ENCODE data around the gene CUX1.
"Not testable (repeated sequence)": the region's sequence is repeated elsewhere in the genome, so short reads cannot be mapped to it uniquely, and the experiment has no call there.

The CUX1 gene

DNA sequence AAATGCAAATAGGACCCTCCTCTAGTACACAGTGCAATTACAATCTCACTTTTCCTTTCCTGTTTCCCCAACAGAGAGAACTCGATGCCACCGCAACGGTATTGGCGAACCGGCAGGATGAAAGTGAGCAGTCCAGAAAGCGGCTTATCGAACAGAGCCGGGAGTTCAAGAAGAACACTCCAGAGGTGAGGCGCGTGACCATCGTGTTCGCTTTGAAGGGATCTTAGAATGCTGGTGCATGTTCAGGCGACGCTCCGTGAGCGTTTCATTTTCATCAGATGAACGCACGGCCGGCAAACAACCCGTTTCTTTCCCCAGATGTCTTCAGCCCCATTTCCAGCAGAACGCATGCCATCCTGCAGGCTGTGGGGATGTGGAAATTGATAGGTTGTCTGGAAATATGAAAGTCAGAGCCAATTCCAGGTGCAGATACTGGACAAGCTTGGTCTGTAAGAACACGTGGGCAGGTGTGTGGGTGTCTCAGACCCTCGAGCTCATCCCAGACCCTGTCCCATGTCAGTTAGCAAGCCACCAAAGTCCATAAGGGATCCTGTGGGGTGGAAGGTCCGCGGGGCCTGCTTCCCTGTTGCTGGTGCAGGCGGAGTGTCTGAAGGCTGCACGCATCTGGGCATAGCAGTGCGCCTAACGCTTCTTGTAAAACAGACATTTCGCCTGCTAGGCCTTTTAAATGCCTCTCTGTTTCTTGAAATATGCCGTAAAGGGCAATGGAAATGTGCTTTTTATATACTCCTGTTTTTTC lies 98.8 kb downstream of the CUX1 start:
- no peak for DNase-seq (ENCODE audit: low read depth)
- no peak overlapping the region for H3K4me3 ChIP-seq (ENCODE audit: low read depth, low read length)
- TF ChIP-seq, protein P1, sequence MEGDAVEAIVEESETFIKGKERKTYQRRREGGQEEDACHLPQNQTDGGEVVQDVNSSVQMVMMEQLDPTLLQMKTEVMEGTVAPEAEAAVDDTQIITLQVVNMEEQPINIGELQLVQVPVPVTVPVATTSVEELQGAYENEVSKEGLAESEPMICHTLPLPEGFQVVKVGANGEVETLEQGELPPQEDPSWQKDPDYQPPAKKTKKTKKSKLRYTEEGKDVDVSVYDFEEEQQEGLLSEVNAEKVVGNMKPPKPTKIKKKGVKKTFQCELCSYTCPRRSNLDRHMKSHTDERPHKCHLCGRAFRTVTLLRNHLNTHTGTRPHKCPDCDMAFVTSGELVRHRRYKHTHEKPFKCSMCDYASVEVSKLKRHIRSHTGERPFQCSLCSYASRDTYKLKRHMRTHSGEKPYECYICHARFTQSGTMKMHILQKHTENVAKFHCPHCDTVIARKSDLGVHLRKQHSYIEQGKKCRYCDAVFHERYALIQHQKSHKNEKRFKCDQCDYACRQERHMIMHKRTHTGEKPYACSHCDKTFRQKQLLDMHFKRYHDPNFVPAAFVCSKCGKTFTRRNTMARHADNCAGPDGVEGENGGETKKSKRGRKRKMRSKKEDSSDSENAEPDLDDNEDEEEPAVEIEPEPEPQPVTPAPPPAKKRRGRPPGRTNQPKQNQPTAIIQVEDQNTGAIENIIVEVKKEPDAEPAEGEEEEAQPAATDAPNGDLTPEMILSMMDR (IDR thresholded peaks at IDR 0.05; ENCODE audit: control insufficient read depth, extremely low read depth, insufficient read depth) = no peak

DNA sequence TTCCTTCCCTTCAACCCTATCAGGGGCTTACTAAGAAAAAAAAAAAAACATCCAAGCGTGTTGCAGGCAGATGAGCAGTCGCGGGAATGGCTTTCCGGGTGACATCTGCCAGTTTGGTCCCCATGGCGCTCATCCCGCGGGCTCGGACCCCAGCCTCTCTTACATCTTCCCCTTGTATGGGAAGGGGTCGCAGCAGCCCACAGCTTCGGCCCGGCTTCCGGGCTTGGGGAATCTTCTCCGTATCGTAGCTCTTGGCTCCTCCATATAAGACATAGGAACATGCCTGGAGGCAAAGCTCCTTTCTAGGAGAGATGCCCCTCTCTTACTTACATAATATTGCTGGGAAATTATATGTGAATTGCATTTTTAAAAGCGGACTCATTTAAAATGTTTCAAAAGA lies 99.5 kb downstream of the CUX1 start:
- TF ChIP-seq, protein P1 (IDR thresholded peaks at IDR 0.05; ENCODE audit: control insufficient read depth, extremely low read depth, insufficient read depth) = no peak
- no peak for DNase-seq (ENCODE audit: low read depth)
- H3K4me3 ChIP-seq (ENCODE audit: low read depth, low read length) = no peak overlapping the region

DNA sequence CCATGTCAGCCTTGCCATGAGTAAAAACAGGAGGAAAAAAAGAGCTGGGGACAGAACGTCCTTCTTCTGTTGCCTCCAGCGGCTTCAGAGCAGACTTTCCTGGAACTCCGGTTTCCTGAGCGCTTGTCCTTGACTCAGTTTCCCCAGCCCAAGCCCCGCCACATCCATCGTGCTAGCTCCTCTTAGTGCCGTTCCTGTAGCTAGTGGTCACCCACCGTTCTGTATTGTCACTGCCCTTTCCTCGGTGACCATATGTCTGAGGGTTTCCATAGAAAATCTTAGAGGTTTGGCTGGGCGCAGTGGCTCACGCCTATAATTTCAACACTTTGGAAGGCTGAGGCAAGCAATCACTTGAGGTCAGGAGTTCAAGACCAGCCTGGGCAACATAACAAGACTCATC lies 100.1 kb downstream of the CUX1 start:
- no peak overlapping the region for H3K4me3 ChIP-seq (ENCODE audit: low read depth, low read length)
- TF ChIP-seq, protein P1 (IDR thresholded peaks at IDR 0.05; ENCODE audit: control insufficient read depth, extremely low read depth, insufficient read depth) = no peak
- no peak for DNase-seq (ENCODE audit: low read depth)

DNA sequence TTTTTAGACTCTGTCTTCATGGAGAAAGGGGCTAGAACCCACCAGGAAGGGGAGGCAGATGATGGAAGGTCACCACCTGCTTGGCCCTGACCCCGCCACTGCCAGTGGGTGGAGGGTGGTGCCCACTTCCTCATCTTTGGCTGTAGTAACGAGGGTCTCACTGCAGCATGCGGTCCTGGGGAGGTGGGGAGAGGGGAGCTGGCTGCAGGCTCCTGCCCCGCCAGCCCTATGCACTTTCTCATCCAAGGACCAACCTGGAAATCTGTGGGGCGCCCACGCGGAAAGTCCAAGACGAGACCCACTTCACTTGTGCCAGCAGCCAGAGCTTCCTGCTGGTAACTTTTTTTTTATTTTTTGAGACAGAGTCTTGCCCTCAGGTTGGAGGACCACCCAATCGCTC lies 101.0 kb downstream of the CUX1 start:
- no peak overlapping the region for H3K4me3 ChIP-seq (ENCODE audit: low read depth, low read length)
- TF ChIP-seq, protein P1 (IDR thresholded peaks at IDR 0.05; ENCODE audit: control insufficient read depth, extremely low read depth, insufficient read depth) = no peak
- DNase-seq (ENCODE audit: low read depth) = no peak

DNA sequence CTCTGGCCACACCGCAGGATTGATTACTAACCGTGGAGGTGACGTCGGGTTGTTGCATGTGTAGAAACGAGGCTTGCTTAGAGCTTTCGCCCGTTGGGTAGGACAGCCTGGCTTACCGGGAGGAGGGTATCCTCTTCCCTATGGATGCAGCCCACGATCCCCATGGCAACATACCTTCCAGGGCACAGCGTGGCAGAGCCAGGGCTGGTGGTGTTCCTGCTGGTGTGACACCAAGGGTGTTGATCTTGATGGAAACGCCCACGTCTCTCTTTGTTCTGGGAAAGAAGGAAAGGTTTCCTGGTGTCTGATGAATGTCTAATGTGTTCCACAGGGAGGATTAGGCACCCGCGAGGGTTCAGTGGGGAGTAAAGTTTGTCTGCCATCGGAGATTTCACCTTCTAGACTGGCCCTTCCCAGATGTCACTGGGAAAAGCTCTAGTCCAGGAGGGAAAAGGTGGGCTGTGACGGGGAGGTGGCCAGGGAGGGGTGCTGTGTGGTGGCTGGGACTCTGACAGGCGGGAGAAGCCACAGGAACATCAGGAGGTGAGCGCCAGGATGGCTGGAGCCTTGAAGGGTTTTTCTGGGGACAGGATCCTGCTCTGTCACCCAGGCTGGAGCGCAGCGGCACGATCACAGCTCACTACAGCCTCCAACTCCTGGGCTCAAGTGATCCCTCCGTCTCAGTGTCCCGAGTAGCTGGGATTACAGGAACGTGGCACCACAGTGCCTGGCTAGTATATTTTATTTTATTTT lies 102.1 kb downstream of the CUX1 start:
- H3K4me3 ChIP-seq (ENCODE audit: low read depth, low read length) = no peak overlapping the region
- TF ChIP-seq, protein P1 (IDR thresholded peaks at IDR 0.05; ENCODE audit: control insufficient read depth, extremely low read depth, insufficient read depth) = no peak
- no peak for DNase-seq (ENCODE audit: low read depth)

DNA sequence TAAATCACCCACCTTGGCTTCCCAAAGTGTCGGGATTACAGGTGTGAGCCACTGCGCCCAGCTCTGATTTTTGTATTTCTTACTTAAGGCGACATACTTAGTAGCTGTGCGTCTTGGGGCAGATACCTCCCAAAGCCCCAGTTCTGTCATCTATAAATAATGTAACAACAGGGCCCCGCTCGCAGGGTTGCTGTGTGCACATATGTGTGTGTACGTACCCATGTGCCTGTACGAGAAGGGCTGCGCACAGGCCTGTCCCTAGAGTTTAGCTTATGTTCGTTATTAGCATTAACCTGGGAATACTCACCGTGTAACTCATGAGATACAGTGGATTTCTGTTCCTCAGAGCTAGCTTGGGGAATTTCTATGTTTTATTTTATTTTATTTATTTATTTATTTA lies 103.6 kb downstream of the CUX1 start:
- TF ChIP-seq, protein P1 (IDR thresholded peaks at IDR 0.05; ENCODE audit: control insufficient read depth, extremely low read depth, insufficient read depth) = no peak
- DNase-seq (ENCODE audit: low read depth) = no peak
- no peak overlapping the region for H3K4me3 ChIP-seq (ENCODE audit: low read depth, low read length)

DNA sequence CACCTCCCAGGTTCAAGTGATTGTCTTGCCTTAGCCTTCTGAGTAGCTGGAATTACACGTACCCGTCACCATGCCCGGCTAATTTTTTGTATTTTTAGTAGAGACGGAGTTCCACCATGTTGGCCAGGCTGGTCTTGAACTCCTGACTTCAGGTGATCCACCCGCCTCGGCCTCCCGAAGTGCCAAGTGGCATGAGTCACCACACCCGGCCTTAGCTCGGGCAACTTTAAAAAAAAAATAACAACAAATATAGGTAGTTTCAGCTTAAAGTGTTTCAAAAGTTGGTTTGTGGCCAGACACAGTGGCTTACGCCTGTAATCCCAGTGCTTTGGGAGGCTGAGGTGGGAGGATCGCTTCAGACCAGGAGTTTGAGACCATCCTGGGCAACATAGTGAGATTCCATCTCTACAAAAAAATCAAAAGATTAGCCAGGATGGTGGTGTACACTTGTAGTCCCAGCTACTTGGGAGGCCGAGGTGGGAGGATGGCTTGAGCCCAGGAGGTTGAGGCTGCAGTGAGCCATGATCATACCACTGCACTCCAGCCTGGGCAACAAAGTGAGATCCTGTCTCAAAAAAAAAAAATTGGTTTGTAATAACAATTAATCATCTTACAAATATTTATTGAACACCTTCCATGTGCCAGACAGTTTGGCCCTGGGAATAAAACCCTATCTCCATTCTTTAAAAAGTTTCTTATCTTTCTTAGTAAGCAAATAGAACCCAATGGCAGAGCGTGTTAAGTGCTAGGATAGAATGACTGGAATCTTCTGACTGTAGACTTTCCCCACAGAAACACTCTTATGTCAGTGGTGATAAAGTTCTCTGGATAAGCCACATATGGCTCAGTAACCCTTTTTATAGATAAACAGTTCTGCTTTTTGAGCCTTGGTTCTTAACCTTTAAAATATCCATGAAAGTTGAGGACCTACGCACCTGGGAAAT lies 104.4 kb downstream of the CUX1 start:
- H3K4me3 ChIP-seq (ENCODE audit: low read depth, low read length); DNase-seq (ENCODE audit: low read depth): not testable (repeated sequence)
